ENCODE measurements around the gene RIPK4. TPM values are rescaled to one million over a fixed set of nuclear protein-coding genes. Genes with fewer than 3 reads are reported as not detected.
"Not testable (repeated sequence)": the region's sequence is repeated elsewhere in the genome, so short reads cannot be mapped to it uniquely, and the experiment has no call there.

Gene RIPK4
- total and polyA plus RNA-seq, 4 donors, result 4.7 to 22.6 (median 8.5) TPM

GRCh38 chr21:41715649-41716281 is 51.1 kb downstream of the RIPK4 start:
- Histone ChIP-seq H3K27me3 (ENCODE audit: control insufficient read depth in 4 of 4, insufficient read depth in 4 of 4, low read length in 3 of 4) (no peaks in the 10 kb centered on the region), H3K9ac (ENCODE audit: low read depth in 1 of 2, low read length in 2 of 2) (no peak overlapping the region), H3K4me1 (ENCODE audit: control insufficient read depth in 4 of 4, insufficient read depth in 4 of 4, low read length in 3 of 4) (peaks cover 0 to 12% (median 0%) of the 10 kb centered on the region in 4 donors), H3K4me3 (ENCODE audit: low read depth in 1 of 3, low read length in 3 of 3) (no peak overlapping the region), H3K27ac (ENCODE audit: low read depth in 1 of 2, low read length in 2 of 2) (no peak overlapping the region), H3K36me3 (ENCODE audit: control insufficient read depth in 4 of 4, insufficient read depth in 3 of 4, low read depth in 1 of 4, low read length in 3 of 4) (no peaks in the 10 kb centered on the region), H3K9me3 (ENCODE audit: control insufficient read depth in 4 of 4, low read length in 3 of 4) (no peaks in the 10 kb centered on the region)
- peak; percentile 55 for DNase-seq (ENCODE audit: low spot score)
- 52% methylated on average over 8 of the region's 8 CpGs for WGBS
- TF ChIP-seq ZBTB33 (IDR thresholded peaks at IDR 0.05) (no peak), CTCF (IDR thresholded peaks at IDR 0.05; ENCODE audit: low read depth, low read length, missing input control) (no peak), FOXA2 (IDR thresholded peaks at IDR 0.05) (no peak), EGR1 (IDR thresholded peaks at IDR 0.05; ENCODE audit: low read depth in 2 of 2) (no peak), TAF1 (conservative IDR thresholded peaks at IDR 0.05) (no peak), MAX (IDR thresholded peaks at IDR 0.05) (no peak), RXRA (IDR thresholded peaks at IDR 0.05) (peak; percentile 54 to 57), SP1 (IDR thresholded peaks at IDR 0.05) (peak; percentile 97), YY1 (IDR thresholded peaks at IDR 0.05) (no peak), JUND (IDR thresholded peaks at IDR 0.05) (peak in 1 of 2 donors; percentile 29), REST (IDR thresholded peaks at IDR 0.05) (no peak), GABPA (IDR thresholded peaks at IDR 0.05 in 1 of 2, conservative IDR thresholded peaks at IDR 0.05 in 1 of 2) (no peak), NR2F2 (IDR thresholded peaks at IDR 0.05) (peak; percentile 46), FOXA1 (IDR thresholded peaks at IDR 0.05) (no peak), HNF4A (conservative IDR thresholded peaks at IDR 0.05) (peak; percentile 88 to 92), HNF4G (IDR thresholded peaks at IDR 0.05) (peak; percentile 89), ATF3 (IDR thresholded peaks at IDR 0.05) (no peak), RAD21 (IDR thresholded peaks at IDR 0.05) (peak; percentile 21 to 57)

- not testable (repeated sequence) for H3K9ac ChIP-seq (ENCODE audit: low read depth in 1 of 2, low read length in 2 of 2); H3K9me3 ChIP-seq (ENCODE audit: control insufficient read depth in 4 of 4, low read length in 3 of 4); H3K27me3 ChIP-seq (ENCODE audit: control insufficient read depth in 4 of 4, insufficient read depth in 4 of 4, low read length in 3 of 4); H3K4me3 ChIP-seq (ENCODE audit: low read depth in 1 of 3, low read length in 3 of 3); DNase-seq (ENCODE audit: low spot score); H3K36me3 ChIP-seq (ENCODE audit: control insufficient read depth in 4 of 4, insufficient read depth in 3 of 4, low read depth in 1 of 4, low read length in 3 of 4); H3K27ac ChIP-seq (ENCODE audit: low read depth in 1 of 2, low read length in 2 of 2)
- WGBS, result 65% methylated on average over 13 of the region's 13 CpGs
- H3K4me1 ChIP-seq (ENCODE audit: control insufficient read depth in 4 of 4, insufficient read depth in 4 of 4, low read length in 3 of 4), result peaks cover 0 to 12% (median 0%) of the 10 kb centered on the region in 4 donors
Observed at GRCh38 chr21:41714299-41714865, 52.5 kb downstream of the RIPK4 start.
